ENCODE data around the gene RTN4RL1. TPM values are rescaled to one million over a fixed set of nuclear protein-coding genes. Genes with fewer than 3 reads are reported as not detected.

Gene RTN4RL1
- total RNA-seq, 1 donor: 0.27 TPM

- TF ChIP-seq CTCF (IDR thresholded peaks at IDR 0.05; ENCODE audit: insufficient read depth, low read length): no peak
- DNase-seq (ENCODE audit: low read depth): no peak
- no peak overlapping the region for H3K4me3 ChIP-seq (ENCODE audit: low read depth, low read length)
These were observed 77.8 kb downstream of the RTN4RL1 start for GRCh38 chr17:1947229-1947742.

- no peak for DNase-seq (ENCODE audit: low read depth)
These were observed 78.9 kb downstream of the RTN4RL1 start for GRCh38 chr17:1946021-1946932.

GRCh38 chr17:1945621-1946020 is 79.5 kb downstream of the RTN4RL1 start:
- no peak for TF ChIP-seq CTCF (IDR thresholded peaks at IDR 0.05; ENCODE audit: insufficient read depth, low read length)
- no peak overlapping the region for H3K4me3 ChIP-seq (ENCODE audit: low read depth, low read length)
- DNase-seq (ENCODE audit: low read depth): no peak

More at GRCh38 chr17:1946021-1946932, 78.9 kb downstream of the RTN4RL1 start:
- H3K4me3 ChIP-seq (ENCODE audit: low read depth, low read length): no peak overlapping the region
- no peak for TF ChIP-seq CTCF (IDR thresholded peaks at IDR 0.05; ENCODE audit: insufficient read depth, low read length)

GRCh38 chr17:1943436-1943831 is 81.7 kb downstream of the RTN4RL1 start:
- DNase-seq (ENCODE audit: low read depth): no peak
- H3K4me3 ChIP-seq (ENCODE audit: low read depth, low read length): no peak overlapping the region
- TF ChIP-seq CTCF (IDR thresholded peaks at IDR 0.05; ENCODE audit: insufficient read depth, low read length): no peak

GRCh38 chr17:1942666-1943435 is 82.3 kb downstream of the RTN4RL1 start:
- DNase-seq (ENCODE audit: low read depth): no peak
- TF ChIP-seq CTCF (IDR thresholded peaks at IDR 0.05; ENCODE audit: insufficient read depth, low read length): no peak
- no peak overlapping the region for H3K4me3 ChIP-seq (ENCODE audit: low read depth, low read length)

GRCh38 chr17:1942066-1942365 is 83.1 kb downstream of the RTN4RL1 start:
- TF ChIP-seq CTCF (IDR thresholded peaks at IDR 0.05; ENCODE audit: insufficient read depth, low read length): no peak

More at GRCh38 chr17:1942066-1942365, 83.1 kb downstream of the RTN4RL1 start:
- no peak for DNase-seq (ENCODE audit: low read depth)
- no peak overlapping the region for H3K4me3 ChIP-seq (ENCODE audit: low read depth, low read length)

Measured in fibroblast of the aortic adventitia (primary cell).